ENCODE data around the gene PTPRM. TPM values are rescaled to one million over a fixed set of nuclear protein-coding genes. Genes with fewer than 3 reads are reported as not detected.

PTPRM gene
- total RNA-seq, 1 experiment from 2014 or later, result 6.2 TPM

DNA sequence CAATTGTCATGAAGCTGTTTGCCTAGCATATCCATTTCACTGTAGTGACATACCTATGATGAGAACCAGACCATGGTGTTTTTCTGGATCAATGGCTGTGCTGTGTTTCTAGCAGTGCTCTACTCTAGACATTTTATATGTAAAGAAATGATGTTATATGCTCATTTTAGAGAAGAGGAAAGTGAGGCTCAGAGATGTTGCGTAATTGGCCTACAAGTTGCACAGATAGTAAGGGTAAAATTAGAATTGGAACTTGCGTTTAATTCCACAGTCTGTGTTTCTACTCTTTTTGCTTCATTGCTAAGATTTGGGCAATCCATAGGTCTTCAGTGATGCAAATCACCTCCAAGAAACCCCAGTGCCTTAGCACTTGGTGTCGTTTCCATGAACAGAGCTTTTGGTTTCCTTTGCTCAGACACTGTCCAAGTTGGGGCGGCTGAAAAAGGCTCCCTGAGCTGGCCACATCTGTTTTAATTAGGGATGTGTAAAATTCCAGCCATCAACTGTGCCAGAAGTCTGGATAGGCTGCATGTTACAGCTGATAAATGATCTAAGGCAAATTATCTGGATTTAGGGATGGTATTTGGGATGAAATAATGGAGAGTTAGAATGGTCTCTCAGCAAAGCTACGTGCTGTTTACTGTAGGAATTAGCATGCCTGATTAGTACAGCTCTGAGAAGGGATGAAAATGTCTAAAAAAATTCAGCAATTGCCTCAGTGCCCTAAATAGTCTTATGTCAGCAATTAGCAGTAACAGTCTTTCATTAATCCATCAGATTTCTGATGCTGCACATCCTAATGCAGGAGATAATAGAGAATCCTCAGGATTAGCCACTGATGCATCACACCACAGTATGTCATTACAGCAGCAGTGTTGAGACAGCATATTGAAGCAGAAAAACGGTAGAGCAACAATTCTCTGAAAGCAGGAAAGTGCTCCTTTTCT is 65.3 kb downstream of the PTPRM start:
- WGBS (ENCODE audit: extremely low coverage, insufficient read length, low lambda C conversion rate), result no CpG with 5 or more reads among the region's 6 CpGs
- Histone ChIP-seq H3K18ac (ENCODE audit: insufficient read length, low read depth, low read length) (no peak overlapping the region), H2BK20ac (ENCODE audit: low read depth, low read length, poor library complexity, severe bottlenecking) (no peak overlapping the region), H3T11ph (ENCODE audit: low read length) (no peak overlapping the region), H3K4me2 (ENCODE audit: insufficient read depth, insufficient read length, low read length) (no peak overlapping the region), H3K9ac (ENCODE audit: extremely low read depth, insufficient read length, low read length) (no peak overlapping the region), H2BK5ac (ENCODE audit: insufficient read length, low read length) (no peak overlapping the region), H3K27ac (ENCODE audit: insufficient read length, low read depth, low read length) (no peak overlapping the region), H3K23me2 (ENCODE audit: insufficient read length, low read depth, low read length, poor library complexity, severe bottlenecking) (no peaks in the 10 kb centered on the region), H3K79me2 (ENCODE audit: insufficient read depth, low read length) (no peaks in the 10 kb centered on the region), H3K14ac (ENCODE audit: insufficient read depth, low read length) (no peak overlapping the region), H3K56ac (ENCODE audit: insufficient read length, low read depth, low read length) (no peak overlapping the region), H2BK12ac (ENCODE audit: insufficient read length, low read depth, low read length) (no peak overlapping the region), H3K79me1 (ENCODE audit: insufficient read depth, low read depth, low read length, poor library complexity, severe bottlenecking) (no peaks in the 10 kb centered on the region), H3K9me3 (ENCODE audit: control insufficient read depth, low read depth, low read length) (no peaks in the 10 kb centered on the region), H4K5ac (ENCODE audit: insufficient read length, low read depth, low read length) (no peak overlapping the region), H2BK15ac (ENCODE audit: low read depth, low read length) (no peak overlapping the region), H3K23ac (ENCODE audit: insufficient read length, low read depth, low read length) (no peak overlapping the region), H2AK5ac (ENCODE audit: insufficient read length, low read length) (no peak overlapping the region), H4K20me1 (ENCODE audit: control insufficient read depth, insufficient read depth, insufficient read length) (no peaks in the 10 kb centered on the region), H3K4me1 (ENCODE audit: insufficient read depth, low read length) (no peaks in the 10 kb centered on the region), H3K4ac (ENCODE audit: low read depth, low read length) (no peak overlapping the region), H2AFZ (ENCODE audit: low read length) (no peak overlapping the region), H2BK120ac (ENCODE audit: low read depth, low read length, poor library complexity, severe bottlenecking) (no peak overlapping the region), H4K91ac (ENCODE audit: insufficient read length, low read depth, low read length) (no peak overlapping the region), H3K27me3 (ENCODE audit: insufficient read depth, low read length) (no peaks in the 10 kb centered on the region), H4K8ac (replicated peaks; ENCODE audit: insufficient read length, low read depth, low read length) (no peak overlapping the region)
- TF ChIP-seq, protein P1, sequence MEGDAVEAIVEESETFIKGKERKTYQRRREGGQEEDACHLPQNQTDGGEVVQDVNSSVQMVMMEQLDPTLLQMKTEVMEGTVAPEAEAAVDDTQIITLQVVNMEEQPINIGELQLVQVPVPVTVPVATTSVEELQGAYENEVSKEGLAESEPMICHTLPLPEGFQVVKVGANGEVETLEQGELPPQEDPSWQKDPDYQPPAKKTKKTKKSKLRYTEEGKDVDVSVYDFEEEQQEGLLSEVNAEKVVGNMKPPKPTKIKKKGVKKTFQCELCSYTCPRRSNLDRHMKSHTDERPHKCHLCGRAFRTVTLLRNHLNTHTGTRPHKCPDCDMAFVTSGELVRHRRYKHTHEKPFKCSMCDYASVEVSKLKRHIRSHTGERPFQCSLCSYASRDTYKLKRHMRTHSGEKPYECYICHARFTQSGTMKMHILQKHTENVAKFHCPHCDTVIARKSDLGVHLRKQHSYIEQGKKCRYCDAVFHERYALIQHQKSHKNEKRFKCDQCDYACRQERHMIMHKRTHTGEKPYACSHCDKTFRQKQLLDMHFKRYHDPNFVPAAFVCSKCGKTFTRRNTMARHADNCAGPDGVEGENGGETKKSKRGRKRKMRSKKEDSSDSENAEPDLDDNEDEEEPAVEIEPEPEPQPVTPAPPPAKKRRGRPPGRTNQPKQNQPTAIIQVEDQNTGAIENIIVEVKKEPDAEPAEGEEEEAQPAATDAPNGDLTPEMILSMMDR (conservative IDR thresholded peaks at IDR 0.05), result no peak
- Mint-ChIP-seq H3K27me3 (ENCODE audit: low read depth) (no peaks in the 10 kb centered on the region), H3K36me3 (ENCODE audit: insufficient read depth in 1 of 3, low read depth in 3 of 3) (no peaks in the 10 kb centered on the region; a peak in 1 of 7 replicates), H3K4me3 (no peak overlapping the region), H3K4me1 (no peaks in the 10 kb centered on the region), H3K9me3 (no peaks in the 10 kb centered on the region), H3K27ac (no peak overlapping the region)
- DNase-seq, result no peak
